MM.1S (cell line): Measurements from ENCODE around the gene LRRC31.

ENCODE experiments used
- DNase-seq: peaks from one replicate; pipeline ENCODE4 v3.0.0-alpha.2; 2015
- H2AFZ ChIP-seq: fragments of 300-600 bp; sonication (generic); 2 replicates; pipeline ENCODE4 v1.6.0; 2016; ENCODE audit warnings: antibody characterized with exemption, low read length
- H3F3A ChIP-seq: fragments of 300-600 bp; sonication (generic); 2 replicates; pipeline ENCODE4 v1.6.1; 2016; ENCODE audit warnings: mild to moderate bottlenecking, antibody characterized with exemption, low read length, moderate library complexity, mixed read lengths; ENCODE audit not compliant: insufficient read depth
- H3K27ac ChIP-seq: fragments of 300-600 bp; sonication (generic); 2 replicates; pipeline ENCODE4 v1.5.1; 2016; ENCODE audit warnings: mild to moderate bottlenecking, low read length
- H3K27me3 ChIP-seq: fragments of 300-600 bp; sonication (generic); replicated peaks from 2 replicates; pipeline ENCODE4 v1.6.0; 2016; ENCODE audit warnings: low read length; ENCODE audit not compliant: insufficient read depth
- H3K36me3 ChIP-seq: fragments of 300-600 bp; sonication (generic); replicated peaks from 2 replicates; pipeline ENCODE4 v1.6.1; 2016; ENCODE audit warnings: mild to moderate bottlenecking, low read length, mixed read lengths; ENCODE audit not compliant: insufficient read depth
- H3K4me1 ChIP-seq: fragments of 300-600 bp; sonication (generic); 2 replicates; pipeline ENCODE4 v1.6.1; 2016; ENCODE audit warnings: low read length, mixed read lengths
- H3K4me2 ChIP-seq: fragments of 300-600 bp; sonication (generic); 2 replicates; pipeline ENCODE4 v1.6.0; 2016; ENCODE audit warnings: low read depth, low read length
- H3K4me3 ChIP-seq: fragments of 300-600 bp; sonication (generic); 2 replicates; pipeline ENCODE4 v1.5.1; 2016; ENCODE audit warnings: low read length, mixed read lengths
- H3K79me2 ChIP-seq: fragments of 300-600 bp; sonication (generic); 2 replicates; pipeline ENCODE4 v1.6.1; 2016; ENCODE audit warnings: mixed run types, low read length, mixed read lengths
- H3K9ac ChIP-seq: fragments of 300-600 bp; sonication (generic); 2 replicates; pipeline ENCODE4 v1.6.1; 2016; ENCODE audit warnings: low read length, mixed read lengths
- H3K9me2 ChIP-seq: fragments of 300-600 bp; sonication (generic); replicated peaks from 2 replicates; pipeline ENCODE4 v1.6.1; 2016; ENCODE audit warnings: mild to moderate bottlenecking, low read length, mixed read lengths; ENCODE audit not compliant: insufficient read depth
- H3K9me3 ChIP-seq: fragments of 300-600 bp; sonication (generic); replicated peaks from 2 replicates; pipeline ENCODE4 v1.6.1; 2016; ENCODE audit warnings: mild to moderate bottlenecking, low read length, mixed read lengths; ENCODE audit not compliant: insufficient read depth
- H4K20me1 ChIP-seq: fragments of 300-600 bp; sonication (generic); 2 replicates; pipeline ENCODE4 v1.6.1; 2016; ENCODE audit warnings: mild to moderate bottlenecking, low read length, moderate library complexity, mixed read lengths; ENCODE audit not compliant: insufficient read depth
- CTCF ChIP-seq: fragments of 300-600 bp; sonication (generic); IDR thresholded peaks from 2 replicates; pipeline ENCODE4 v1.5.1; 2016; ENCODE audit warnings: antibody characterized with exemption, low read length, mixed read lengths
- EZH2 ChIP-seq: fragments of 300-600 bp; sonication (generic); optimal IDR thresholded peaks from 2 replicates; pipeline ENCODE3; 2017; ENCODE audit warnings: low read depth, mild to moderate bottlenecking, antibody characterized with exemption, low read length, mixed read lengths
- EZH2phosphoT487 ChIP-seq: fragments of 300-600 bp; sonication (generic); IDR thresholded peaks from 2 replicates; pipeline ENCODE4 v1.6.1; 2018; ENCODE audit warnings: antibody characterized with exemption, low read length

LRRC31 gene

GRCh38 chr3:169835533-169835932, 34.2 kb downstream of the LRRC31 start:
- no peaks in the 10 kb centered on the region for H3K27me3 ChIP-seq
- no peak overlapping the region for H2AFZ ChIP-seq
- H3K79me2 ChIP-seq = no peaks in the 10 kb centered on the region
- H3K4me3 ChIP-seq = no peak overlapping the region
- no peaks in the 10 kb centered on the region for H3K9me2 ChIP-seq
- no peaks in the 10 kb centered on the region for H3F3A ChIP-seq
- no peaks in the 10 kb centered on the region for H3K36me3 ChIP-seq
- no peak overlapping the region for H3K9ac ChIP-seq
- TF ChIP-seq EZH2phosphoT487 = no peak
- TF ChIP-seq CTCF = no peak
- no peak for TF ChIP-seq EZH2
- no peak overlapping the region for H3K4me2 ChIP-seq
- no peak for DNase-seq
- no peaks in the 10 kb centered on the region for H4K20me1 ChIP-seq
- no peak overlapping the region for H3K27ac ChIP-seq
- H3K4me1 ChIP-seq = 0 out of 2 replicates have a peak, but pooled peaks cover 9% of the 10 kb centered on the region
- H3K9me3 ChIP-seq = no peaks in the 10 kb centered on the region

- Histone ChIP-seq H3F3A (peaks cover 11% of the 10 kb centered on the region), H3K4me1 (peaks cover 17% of the 10 kb centered on the region), H2AFZ (no peak overlapping the region), H3K9ac (no peak overlapping the region), H3K79me2 (no peaks in the 10 kb centered on the region), H3K4me3 (no peak overlapping the region), H4K20me1 (no peaks in the 10 kb centered on the region), H3K9me2 (no peaks in the 10 kb centered on the region), H3K27me3 (no peaks in the 10 kb centered on the region), H3K4me2 (no peak overlapping the region), H3K36me3 (no peaks in the 10 kb centered on the region), H3K27ac (no peak overlapping the region), H3K9me3 (no peaks in the 10 kb centered on the region)
- DNase-seq = no peak
- TF ChIP-seq EZH2 (no peak), EZH2phosphoT487 (no peak), CTCF (no peak)
These were observed 42.0 kb downstream of the LRRC31 start for GRCh38 chr3:169827712-169828111.

GRCh38 chr3:169825316-169825715, 44.4 kb downstream of the LRRC31 start:
- H3K4me3 ChIP-seq = no peak overlapping the region
- no peak overlapping the region for H2AFZ ChIP-seq
- no peaks in the 10 kb centered on the region for H3K27me3 ChIP-seq
- H3K9me2 ChIP-seq = no peaks in the 10 kb centered on the region
- H3K79me2 ChIP-seq = no peaks in the 10 kb centered on the region
- no peak overlapping the region for H3K9ac ChIP-seq
- no peak overlapping the region for H3K4me2 ChIP-seq
- H3F3A ChIP-seq = peaks cover 11% of the 10 kb centered on the region
- no peak overlapping the region for H3K27ac ChIP-seq
- no peaks in the 10 kb centered on the region for H3K36me3 ChIP-seq
- no peaks in the 10 kb centered on the region for H4K20me1 ChIP-seq
- H3K9me3 ChIP-seq = no peaks in the 10 kb centered on the region
- peaks cover 17% of the 10 kb centered on the region for H3K4me1 ChIP-seq
- DNase-seq = no peak
- TF ChIP-seq CTCF (no peak), EZH2phosphoT487 (no peak), EZH2 (no peak)
